Ascending aorta (tissue), 2 donors: ENCODE results near the gene ERP44. TPM values are rescaled to one million over a fixed set of nuclear protein-coding genes. Genes with fewer than 3 reads are reported as not detected.
A peak's percentile ranks its signal among the peaks of the same experiment; 100 is the strongest.

Experiments used
- DNase-seq, 2 donors: peaks; one replicate each; pipeline ENCODE4 v3.0.0-alpha.2; 2019; ENCODE audit warnings: low spot score in 2 of 2
- H3K27ac ChIP-seq, 2 donors: fragments of 200-600 bp; sonication (generic); one replicate each; pipeline ENCODE4 v1.5.1; 2016 to 2017; ENCODE audit warnings: mild to moderate bottlenecking in 1 of 2
- H3K27me3 ChIP-seq: fragments of 200-600 bp; sonication (generic); one replicate; pipeline ENCODE4 v1.5.1; 2017
- H3K36me3 ChIP-seq, 2 donors: fragments of 200-600 bp; sonication (generic); one replicate each; pipeline ENCODE4 v1.5.1; 2016
- H3K4me1 ChIP-seq, 2 donors: fragments of 200-600 bp; sonication (generic); one replicate each; pipeline ENCODE4 v1.5.1; 2016 to 2017; ENCODE audit warnings: mild to moderate bottlenecking in 1 of 2
- H3K4me3 ChIP-seq, 2 donors: fragments of 200-600 bp; sonication (generic); one replicate each; pipeline ENCODE4 v1.5.1; 2016 to 2017; ENCODE audit warnings: mild to moderate bottlenecking in 1 of 2
- H3K9me3 ChIP-seq, 2 donors: fragments of 200-600 bp; sonication (generic); one replicate each; pipeline ENCODE4 v1.5.1; 2016
- intact Hi-C: fragments of 100-400 bp; cut with DNase I; formaldehyde crosslinking; loops from one replicate; pipeline ENCODE4 v1.15.1; 2023
- total RNA-seq: library from RNA; depleted of rRNA; stranded (reverse); fragments of >200 nt; gene quantifications from one replicate; pipeline ENCODE4 v1.1.0, GENCODE V29; 2016
- TF ChIP-seq, protein P1 (sequence below), 3 experiments: fragments of 200-600 bp in 2 of 3; fragments of 450-650 bp in 1 of 3; sonication (generic) in 2 of 3; IDR thresholded peaks; one replicate each; pipeline ENCODE4 v1.5.1; 2016 to 2019; ENCODE audit warnings: antibody characterized with exemption in 3 of 3, mild to moderate bottlenecking in 1 of 3, moderate library complexity in 1 of 3

Gene ERP44
- total RNA-seq, 1 donor from 2014 or later, result 10.7 TPM

DNA sequence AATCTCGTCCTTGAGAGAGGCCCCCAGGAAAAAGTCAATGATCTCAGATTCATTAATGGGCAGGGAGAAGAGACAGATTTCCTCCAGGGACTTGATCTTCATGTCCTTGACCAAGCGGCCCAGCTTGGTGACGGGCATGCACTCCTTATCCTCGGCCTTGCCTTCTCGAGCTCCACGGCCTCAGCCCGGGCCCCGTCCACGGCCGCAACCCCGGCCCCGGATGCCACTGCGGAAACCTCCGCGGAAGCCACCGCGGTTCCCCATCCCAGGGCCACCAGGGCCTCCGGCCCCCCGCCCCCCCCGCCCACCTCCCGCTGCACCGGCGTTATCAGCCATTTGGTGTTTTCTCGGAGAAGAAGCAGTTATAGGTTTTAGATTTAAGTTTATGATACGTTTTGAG lies 18.5 kb upstream of the ERP44 start:
- no peak for DNase-seq
- TF ChIP-seq, protein P1, sequence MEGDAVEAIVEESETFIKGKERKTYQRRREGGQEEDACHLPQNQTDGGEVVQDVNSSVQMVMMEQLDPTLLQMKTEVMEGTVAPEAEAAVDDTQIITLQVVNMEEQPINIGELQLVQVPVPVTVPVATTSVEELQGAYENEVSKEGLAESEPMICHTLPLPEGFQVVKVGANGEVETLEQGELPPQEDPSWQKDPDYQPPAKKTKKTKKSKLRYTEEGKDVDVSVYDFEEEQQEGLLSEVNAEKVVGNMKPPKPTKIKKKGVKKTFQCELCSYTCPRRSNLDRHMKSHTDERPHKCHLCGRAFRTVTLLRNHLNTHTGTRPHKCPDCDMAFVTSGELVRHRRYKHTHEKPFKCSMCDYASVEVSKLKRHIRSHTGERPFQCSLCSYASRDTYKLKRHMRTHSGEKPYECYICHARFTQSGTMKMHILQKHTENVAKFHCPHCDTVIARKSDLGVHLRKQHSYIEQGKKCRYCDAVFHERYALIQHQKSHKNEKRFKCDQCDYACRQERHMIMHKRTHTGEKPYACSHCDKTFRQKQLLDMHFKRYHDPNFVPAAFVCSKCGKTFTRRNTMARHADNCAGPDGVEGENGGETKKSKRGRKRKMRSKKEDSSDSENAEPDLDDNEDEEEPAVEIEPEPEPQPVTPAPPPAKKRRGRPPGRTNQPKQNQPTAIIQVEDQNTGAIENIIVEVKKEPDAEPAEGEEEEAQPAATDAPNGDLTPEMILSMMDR (IDR thresholded peaks at IDR 0.05), result no peak
- intact Hi-C loops, result no loop called here

GRCh38 chr9:100112677-100113336 lies 14.0 kb upstream of the ERP44 start:
- Histone ChIP-seq H3K4me1 (peaks cover 0 to 6% of the 10 kb centered on the region in 2 donors), H3K9me3 (no peaks in the 10 kb centered on the region), H3K27ac (no peak overlapping the region), H3K4me3 (no peak overlapping the region), H3K36me3 (peaks cover 0 to 1% of the 10 kb centered on the region in 2 donors), H3K27me3 (no peaks in the 10 kb centered on the region)
- no peak for DNase-seq
- TF ChIP-seq, protein P1 (IDR thresholded peaks at IDR 0.05), result no peak
- intact Hi-C loops, result loop anchor here (5.0 kb wide), 1 partner anchor 291 kb away; the partner anchor contains the start of gene NR4A3

More for the DNA sequence above, 18.5 kb upstream of the ERP44 start:
- Histone ChIP-seq H3K27ac (no peak overlapping the region), H3K4me1 (no peaks in the 10 kb centered on the region), H3K36me3 (peaks cover 0 to 6% of the 10 kb centered on the region in 2 donors), H3K9me3 (no peaks in the 10 kb centered on the region), H3K4me3 (no peak overlapping the region), H3K27me3 (no peaks in the 10 kb centered on the region)

GRCh38 chr9:100111235-100111634 lies 12.4 kb upstream of the ERP44 start:
- Histone ChIP-seq H3K27me3 (no peaks in the 10 kb centered on the region), H3K9me3 (no peaks in the 10 kb centered on the region), H3K4me3 (no peak overlapping the region), H3K27ac (peak overlapping the region in 1 of 2 donors; percentile 22), H3K4me1 (peaks cover 0 to 6% of the 10 kb centered on the region in 2 donors), H3K36me3 (peaks cover 2 to 17% of the 10 kb centered on the region in 2 donors)
- DNase-seq, result peak; percentile 21 to 91
- intact Hi-C loops, result loop anchor here (5.0 kb wide), 1 partner anchor 289 kb away; the partner anchor contains the start of gene NR4A3
- TF ChIP-seq, protein P1 (IDR thresholded peaks at IDR 0.05), result no peak

DNA sequence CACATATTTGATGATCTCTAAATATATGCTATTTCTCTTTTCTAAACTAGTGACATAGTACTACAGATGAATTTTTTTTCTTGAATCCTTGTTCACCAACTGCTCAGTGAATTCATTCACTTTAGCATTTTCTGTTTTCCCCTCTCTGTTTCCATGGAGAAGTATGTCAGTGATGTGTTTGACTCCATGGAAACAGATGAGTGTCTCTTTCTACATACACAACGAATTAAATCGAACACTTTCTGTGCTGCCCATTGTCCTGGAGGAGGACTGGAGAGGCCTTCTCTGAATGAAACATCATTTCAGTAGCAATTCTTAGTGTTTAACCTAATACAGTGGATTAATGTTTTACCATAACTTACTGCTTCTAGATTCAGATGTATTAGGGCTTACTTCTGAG lies 9.8 kb upstream of the ERP44 start:
- Histone ChIP-seq H3K4me1 (peaks cover 0 to 6% of the 10 kb centered on the region in 2 donors), H3K27ac (no peak overlapping the region), H3K9me3 (no peaks in the 10 kb centered on the region), H3K36me3 (peaks cover 13 to 32% of the 10 kb centered on the region in 2 donors), H3K4me3 (no peak overlapping the region), H3K27me3 (no peaks in the 10 kb centered on the region)
- intact Hi-C loops, result no loop called here
- no peak for DNase-seq
- TF ChIP-seq, protein P1 (IDR thresholded peaks at IDR 0.05), result no peak

DNA sequence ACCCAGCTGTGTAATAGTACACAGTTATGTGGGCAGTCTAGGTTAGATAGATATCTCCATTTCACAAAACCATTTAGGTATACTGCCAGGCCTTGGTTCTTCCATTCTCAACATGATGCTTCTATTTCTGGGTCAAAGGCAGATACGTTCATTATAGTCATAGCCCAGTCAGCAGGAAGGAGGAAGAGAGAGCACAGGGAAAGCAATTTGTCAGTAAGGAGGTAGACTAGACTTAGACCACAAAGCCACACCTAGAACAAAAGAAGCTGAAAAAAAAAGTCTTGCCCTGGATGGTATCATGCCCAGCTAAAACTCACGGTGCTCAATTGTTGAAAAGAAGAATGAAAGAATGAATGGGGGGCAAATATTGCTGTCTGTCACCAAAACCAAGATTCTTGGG lies 7.8 kb upstream of the ERP44 start:
- H3K27ac ChIP-seq, result no peak overlapping the region
- TF ChIP-seq, protein P1 (IDR thresholded peaks at IDR 0.05), result no peak
- no peak for DNase-seq
- intact Hi-C loops, result no loop called here
- H3K27me3 ChIP-seq, result no peaks in the 10 kb centered on the region
- peaks cover 13 to 35% of the 10 kb centered on the region in 2 donors for H3K36me3 ChIP-seq
- no peaks in the 10 kb centered on the region for H3K9me3 ChIP-seq
- H3K4me1 ChIP-seq, result peaks cover 0 to 6% of the 10 kb centered on the region in 2 donors
- no peak overlapping the region for H3K4me3 ChIP-seq
